ENCODE measurements around the gene SNAPC4. TPM values are rescaled to one million over a fixed set of nuclear protein-coding genes. Genes with fewer than 3 reads are reported as not detected.

The SNAPC4 gene
- total and polyA plus RNA-seq, 2 experiments from 2014 or later: 6.3 to 10.5 TPM

DNA sequence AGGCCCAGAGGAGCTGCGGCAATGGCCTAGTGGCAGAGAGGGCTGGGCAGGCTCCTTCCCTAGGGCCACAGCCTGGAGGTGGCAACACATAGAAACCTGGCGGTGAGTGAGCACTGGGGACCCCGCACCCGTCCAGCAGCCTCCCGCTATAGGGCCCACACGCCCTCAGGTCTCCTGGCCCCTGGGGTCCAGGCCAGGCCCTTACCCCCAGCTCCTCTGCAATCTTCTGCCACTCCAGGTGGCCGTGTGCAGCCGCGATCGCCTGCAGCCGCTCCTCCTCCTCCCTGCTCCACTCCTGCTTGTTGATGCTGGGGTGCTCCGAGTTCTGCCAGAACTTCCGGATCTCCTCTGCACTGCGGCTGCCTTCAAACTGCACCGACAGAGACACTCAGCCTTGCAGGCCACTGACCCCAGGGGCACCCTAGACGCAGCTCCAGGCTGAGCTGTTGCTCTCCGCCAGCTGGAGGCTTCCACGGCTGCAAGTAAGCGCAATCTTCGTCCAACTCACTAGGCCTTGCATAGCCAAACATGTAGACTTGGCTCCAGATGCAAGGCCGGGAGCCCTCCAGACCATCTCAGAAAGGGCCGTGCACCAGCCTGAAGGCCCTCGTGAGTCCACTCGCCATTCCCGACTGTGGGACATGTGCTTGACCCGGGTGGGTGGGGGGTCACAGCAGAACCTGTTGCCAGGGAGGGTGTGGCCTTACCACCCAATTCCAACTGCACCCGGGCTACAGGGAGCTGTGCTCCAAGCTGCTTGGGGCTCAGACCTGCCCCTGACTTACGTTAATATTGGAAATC, 8.0 kb downstream of the SNAPC4 start:
- DNase-seq (ENCODE audit: low spot score): no peak
- no peaks in the 10 kb centered on the region for H4K20me1 ChIP-seq (ENCODE audit: insufficient read depth, poor library complexity, severe bottlenecking)
- H3K9me3 ChIP-seq (ENCODE audit: low read depth): no peaks in the 10 kb centered on the region
- no peaks in the 10 kb centered on the region for H3K4me1 ChIP-seq (ENCODE audit: insufficient read depth)
- H2AFZ ChIP-seq: no peak overlapping the region
- no peaks in the 10 kb centered on the region for H3K9me2 ChIP-seq (replicated peaks; ENCODE audit: insufficient read depth)
- no peaks in the 10 kb centered on the region for H3K36me3 ChIP-seq (replicated peaks; ENCODE audit: insufficient read depth, low read depth)
- H3K4me3 ChIP-seq: no peak overlapping the region
- WGBS (ENCODE audit: low lambda C conversion rate, missing lambda C conversion rate): 97% methylated on average over 28 of the region's 28 CpGs
- no peaks in the 10 kb centered on the region for H3K79me2 ChIP-seq
- no peaks in the 10 kb centered on the region for H3K27me3 ChIP-seq
- TF ChIP-seq EZH2 (IDR thresholded peaks at IDR 0.05; ENCODE audit: borderline replicate concordance): no peak
- no peak overlapping the region for H3K27ac ChIP-seq
- H3K4me2 ChIP-seq: no peak overlapping the region

DNA sequence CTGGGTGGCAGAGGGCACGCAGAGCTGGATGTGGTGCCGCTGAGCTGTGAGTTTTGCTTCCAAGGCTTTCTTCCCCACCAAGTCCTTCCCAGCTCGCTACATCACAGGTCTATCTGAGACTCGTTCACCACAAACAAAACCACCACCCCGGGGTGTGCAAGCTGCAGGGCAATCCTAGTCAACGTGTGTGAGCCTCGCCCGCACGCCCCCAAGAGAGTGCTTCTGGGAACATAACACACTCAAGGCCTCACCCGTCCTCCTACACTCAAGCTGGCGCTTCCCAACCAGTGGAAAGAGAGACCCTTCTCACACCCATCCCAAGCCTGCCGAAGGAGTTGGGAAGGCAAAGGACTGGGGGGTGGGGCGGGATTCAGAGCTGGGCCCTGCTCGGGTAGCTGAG, 10.6 kb downstream of the SNAPC4 start:
- Histone ChIP-seq H3K4me1 (ENCODE audit: insufficient read depth) (no peaks in the 10 kb centered on the region), H3K4me3 (no peak overlapping the region), H3K4me2 (no peak overlapping the region), H3K27me3 (no peaks in the 10 kb centered on the region), H4K20me1 (ENCODE audit: insufficient read depth, poor library complexity, severe bottlenecking) (no peaks in the 10 kb centered on the region), H3K79me2 (no peaks in the 10 kb centered on the region), H2AFZ (no peak overlapping the region), H3K36me3 (replicated peaks; ENCODE audit: insufficient read depth, low read depth) (no peaks in the 10 kb centered on the region), H3K27ac (no peak overlapping the region), H3K9me2 (replicated peaks; ENCODE audit: insufficient read depth) (no peaks in the 10 kb centered on the region), H3K9me3 (ENCODE audit: low read depth) (no peaks in the 10 kb centered on the region)
- DNase-seq (ENCODE audit: low spot score): no peak
- no peak for TF ChIP-seq EZH2phosphoT487 (IDR thresholded peaks at IDR 0.05; ENCODE audit: low read depth, severe bottlenecking, unreplicated experiment)
- no peak for TF ChIP-seq EZH2 (IDR thresholded peaks at IDR 0.05; ENCODE audit: borderline replicate concordance)
- TF ChIP-seq, protein P1, sequence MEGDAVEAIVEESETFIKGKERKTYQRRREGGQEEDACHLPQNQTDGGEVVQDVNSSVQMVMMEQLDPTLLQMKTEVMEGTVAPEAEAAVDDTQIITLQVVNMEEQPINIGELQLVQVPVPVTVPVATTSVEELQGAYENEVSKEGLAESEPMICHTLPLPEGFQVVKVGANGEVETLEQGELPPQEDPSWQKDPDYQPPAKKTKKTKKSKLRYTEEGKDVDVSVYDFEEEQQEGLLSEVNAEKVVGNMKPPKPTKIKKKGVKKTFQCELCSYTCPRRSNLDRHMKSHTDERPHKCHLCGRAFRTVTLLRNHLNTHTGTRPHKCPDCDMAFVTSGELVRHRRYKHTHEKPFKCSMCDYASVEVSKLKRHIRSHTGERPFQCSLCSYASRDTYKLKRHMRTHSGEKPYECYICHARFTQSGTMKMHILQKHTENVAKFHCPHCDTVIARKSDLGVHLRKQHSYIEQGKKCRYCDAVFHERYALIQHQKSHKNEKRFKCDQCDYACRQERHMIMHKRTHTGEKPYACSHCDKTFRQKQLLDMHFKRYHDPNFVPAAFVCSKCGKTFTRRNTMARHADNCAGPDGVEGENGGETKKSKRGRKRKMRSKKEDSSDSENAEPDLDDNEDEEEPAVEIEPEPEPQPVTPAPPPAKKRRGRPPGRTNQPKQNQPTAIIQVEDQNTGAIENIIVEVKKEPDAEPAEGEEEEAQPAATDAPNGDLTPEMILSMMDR (IDR thresholded peaks at IDR 0.05; ENCODE audit: poor library complexity): no peak
- WGBS (ENCODE audit: low lambda C conversion rate, missing lambda C conversion rate): 94% methylated on average over 14 of the region's 14 CpGs

DNA sequence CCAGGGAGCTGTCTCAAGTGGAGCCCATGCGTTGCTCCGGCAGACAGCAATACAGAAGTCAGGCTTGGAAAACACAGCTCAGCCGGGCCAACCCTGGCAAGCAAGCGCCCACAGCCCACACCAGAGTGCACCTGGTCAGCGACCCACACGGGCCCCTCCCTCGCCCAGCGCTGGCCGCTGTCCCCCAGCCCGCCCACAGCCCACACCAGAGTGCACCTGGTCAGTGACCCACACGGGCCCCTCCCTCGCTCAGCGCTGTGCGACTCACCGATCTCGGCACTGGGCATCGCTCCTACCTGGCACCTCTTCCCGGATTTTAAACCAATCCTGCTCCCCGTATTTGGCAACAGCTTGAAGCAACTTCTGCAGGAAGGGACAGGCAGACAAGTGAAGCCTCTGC, 12.8 kb downstream of the SNAPC4 start:
- TF ChIP-seq EZH2 (IDR thresholded peaks at IDR 0.05; ENCODE audit: borderline replicate concordance) (no peak), EZH2phosphoT487 (IDR thresholded peaks at IDR 0.05; ENCODE audit: low read depth, severe bottlenecking, unreplicated experiment) (no peak)
- TF ChIP-seq, protein P1 (IDR thresholded peaks at IDR 0.05; ENCODE audit: poor library complexity): no peak
- no peak for DNase-seq (ENCODE audit: low spot score)
- Histone ChIP-seq H3K4me3 (no peak overlapping the region), H3K4me2 (no peak overlapping the region), H3K79me2 (no peaks in the 10 kb centered on the region), H3K9me3 (ENCODE audit: low read depth) (no peaks in the 10 kb centered on the region), H3K27ac (no peak overlapping the region), H4K20me1 (ENCODE audit: insufficient read depth, poor library complexity, severe bottlenecking) (no peaks in the 10 kb centered on the region), H3K4me1 (ENCODE audit: insufficient read depth) (no peaks in the 10 kb centered on the region), H3K27me3 (no peaks in the 10 kb centered on the region), H2AFZ (no peak overlapping the region), H3K9me2 (replicated peaks; ENCODE audit: insufficient read depth) (no peaks in the 10 kb centered on the region), H3K36me3 (replicated peaks; ENCODE audit: insufficient read depth, low read depth) (no peaks in the 10 kb centered on the region)
- 98% methylated on average over 10 of the region's 19 CpGs for WGBS (ENCODE audit: low lambda C conversion rate, missing lambda C conversion rate)

DNA sequence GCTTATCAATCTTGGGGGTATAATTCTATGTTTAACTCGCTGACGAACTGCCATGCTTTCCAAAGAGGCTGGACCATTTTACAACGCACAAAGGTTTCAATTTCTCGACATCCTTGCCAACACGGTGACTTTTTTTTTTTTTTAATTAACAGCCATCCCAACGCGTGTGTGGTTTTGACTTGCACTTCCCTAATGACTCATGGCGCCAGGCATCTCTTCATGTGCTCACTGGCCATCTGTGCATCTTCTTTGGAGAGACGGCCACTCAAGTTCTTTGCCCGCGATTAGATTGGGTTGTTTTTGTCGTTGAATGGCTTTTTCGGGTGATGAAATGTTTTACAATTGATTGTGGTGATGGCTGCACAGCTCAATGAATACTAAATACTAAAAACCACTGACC, 14.0 kb downstream of the SNAPC4 start:
- Histone ChIP-seq H3K4me1 (ENCODE audit: insufficient read depth) (no peaks in the 10 kb centered on the region), H3K79me2 (no peaks in the 10 kb centered on the region), H3K9me3 (ENCODE audit: low read depth) (no peaks in the 10 kb centered on the region), H2AFZ (no peak overlapping the region), H4K20me1 (ENCODE audit: insufficient read depth, poor library complexity, severe bottlenecking) (no peaks in the 10 kb centered on the region), H3K9me2 (replicated peaks; ENCODE audit: insufficient read depth) (no peaks in the 10 kb centered on the region), H3K27ac (no peak overlapping the region), H3K4me3 (no peak overlapping the region), H3K4me2 (no peak overlapping the region), H3K27me3 (no peaks in the 10 kb centered on the region), H3K36me3 (replicated peaks; ENCODE audit: insufficient read depth, low read depth) (no peaks in the 10 kb centered on the region)
- TF ChIP-seq EZH2 (IDR thresholded peaks at IDR 0.05; ENCODE audit: borderline replicate concordance) (no peak), EZH2phosphoT487 (IDR thresholded peaks at IDR 0.05; ENCODE audit: low read depth, severe bottlenecking, unreplicated experiment) (no peak)
- TF ChIP-seq, protein P1 (IDR thresholded peaks at IDR 0.05; ENCODE audit: poor library complexity): no peak
- no peak for DNase-seq (ENCODE audit: low spot score)
- WGBS (ENCODE audit: low lambda C conversion rate, missing lambda C conversion rate): 95% methylated on average over 13 of the region's 13 CpGs

All from hepatocyte (in vitro differentiated cells).